HepG2 (cell line): ENCODE data around the gene TEKT5. TPM values are rescaled to one million over a fixed set of nuclear protein-coding genes. Genes with fewer than 3 reads are reported as not detected.

Experiments used
- ARHGAP35 ChIP-seq: sonication (generic); formaldehyde crosslinking; IDR thresholded peaks from 2 replicates; pipeline ENCODE4 v1.9.0; 2022; ENCODE audit warnings: mild to moderate bottlenecking, inconsistent platforms, moderate library complexity, missing genetic modification reagents, borderline replicate concordance
- DNMT1 ChIP-seq: sonication (generic); formaldehyde crosslinking; IDR thresholded peaks from 2 replicates; pipeline ENCODE4 v1.5.1; 2020; ENCODE audit warnings: mild to moderate bottlenecking, missing genetic modification reagents
- HNRNPL ChIP-seq: fragments of 200-400 bp; formaldehyde crosslinking; IDR thresholded peaks from 2 replicates; pipeline ENCODE4 v1.6.1; 2017; ENCODE audit warnings: mild to moderate bottlenecking, low read depth, low read length
- HOMEZ ChIP-seq: IDR thresholded peaks from 2 replicates; pipeline ENCODE4 v1.6.1; 2016; ENCODE audit warnings: low read depth
- JARID2 ChIP-seq: sonication (generic); formaldehyde crosslinking; IDR thresholded peaks from 2 replicates; pipeline ENCODE4 v1.8.1; 2023; ENCODE audit warnings: missing genetic modification reagents, inconsistent platforms; ENCODE audit not compliant: insufficient replicate concordance
- NFE2L1 ChIP-seq: sonication (generic); formaldehyde crosslinking; IDR thresholded peaks from 2 replicates; pipeline ENCODE4 v1.4.0; 2020; ENCODE audit warnings: missing genetic modification reagents, mild to moderate bottlenecking, borderline replicate concordance
- NKX3-1 ChIP-seq: sonication (generic); formaldehyde crosslinking; IDR thresholded peaks from 2 replicates; pipeline ENCODE4 v1.5.0; 2020; ENCODE audit warnings: missing genetic modification reagents
- PAXIP1 ChIP-seq: sonication (generic); formaldehyde crosslinking; conservative IDR thresholded peaks from 2 replicates; pipeline ENCODE4 v1.4.0; 2020; ENCODE audit warnings: mild to moderate bottlenecking, missing genetic modification reagents, moderate library complexity
- PCBP2 ChIP-seq: fragments of 200-400 bp; formaldehyde crosslinking; optimal IDR thresholded peaks from 2 replicates; pipeline ENCODE3; 2018; ENCODE audit warnings: low read length, low read depth; ENCODE audit not compliant: poor library complexity, severe bottlenecking
- SETDB1 ChIP-seq: sonication (generic); formaldehyde crosslinking; IDR thresholded peaks from 2 replicates; pipeline ENCODE4 v1.5.1; 2020; ENCODE audit warnings: missing genetic modification reagents, mild to moderate bottlenecking, borderline replicate concordance
- SIX4 ChIP-seq: sonication (generic); formaldehyde crosslinking; IDR thresholded peaks from 2 replicates; pipeline ENCODE4 v1.4.0; 2020; ENCODE audit warnings: missing genetic modification reagents
- SMAD9 ChIP-seq: sonication (generic); formaldehyde crosslinking; IDR thresholded peaks from 2 replicates; pipeline ENCODE4 v1.5.1; 2020; ENCODE audit warnings: mild to moderate bottlenecking, missing genetic modification reagents
- ZBTB3 ChIP-seq: sonication (generic); formaldehyde crosslinking; IDR thresholded peaks from 2 replicates; pipeline ENCODE4 v1.4.0; 2020; ENCODE audit warnings: low read depth, mild to moderate bottlenecking, moderate library complexity, missing genetic modification reagents, borderline replicate concordance
- ZNF136 ChIP-seq: sonication (generic); formaldehyde crosslinking; IDR thresholded peaks from 2 replicates; pipeline ENCODE4 v1.8.1; 2022; ENCODE audit warnings: low read depth, mild to moderate bottlenecking, moderate library complexity, missing genetic modification reagents
- ZNF20 ChIP-seq: sonication (generic); formaldehyde crosslinking; IDR thresholded peaks from 2 replicates; pipeline ENCODE4 v1.4.0; 2020; ENCODE audit warnings: mild to moderate bottlenecking, moderate library complexity, missing genetic modification reagents
- ZNF256 ChIP-seq: sonication (generic); formaldehyde crosslinking; conservative IDR thresholded peaks from 2 replicates; pipeline ENCODE4 v1.4.0; 2020; ENCODE audit warnings: missing genetic modification reagents
- ZNF343 ChIP-seq: sonication (generic); formaldehyde crosslinking; IDR thresholded peaks from 2 replicates; pipeline ENCODE4 v1.4.0; 2020; ENCODE audit warnings: mild to moderate bottlenecking, missing genetic modification reagents
- ZNF362 ChIP-seq: sonication (generic); formaldehyde crosslinking; IDR thresholded peaks from 2 replicates; pipeline ENCODE4 v1.4.0; 2020; ENCODE audit warnings: missing genetic modification reagents, mild to moderate bottlenecking, borderline replicate concordance
- ZNF383 ChIP-seq: sonication (generic); formaldehyde crosslinking; IDR thresholded peaks from 2 replicates; pipeline ENCODE4 v1.4.0; 2020; ENCODE audit warnings: missing genetic modification reagents, mild to moderate bottlenecking, borderline replicate concordance
- ZNF598 ChIP-seq: sonication (generic); formaldehyde crosslinking; IDR thresholded peaks from 2 replicates; pipeline ENCODE4 v1.5.1; 2020; ENCODE audit warnings: mild to moderate bottlenecking, missing genetic modification reagents, borderline replicate concordance
- ZNF644 ChIP-seq: IDR thresholded peaks from 2 replicates; pipeline ENCODE4 v1.6.1; 2016; ENCODE audit warnings: low read depth
- ZNF83 ChIP-seq: sonication (generic); formaldehyde crosslinking; IDR thresholded peaks from 2 replicates; pipeline ENCODE4 v1.4.0; 2020; ENCODE audit warnings: missing genetic modification reagents, mild to moderate bottlenecking, borderline replicate concordance
- polyA plus RNA-seq, 8 experiments: library from polyadenylated mRNA; depleted of rRNA in 3 of 8; stranded (reverse) in 7 of 8; unstranded in 1 of 8; fragments of >200 nt; fragmentation: Illumina TruSeq in 4 of 8; extraction: Trizol in 4 of 8; gene quantifications; 2 replicates each; pipeline versions ENCODE4 v1.2.1 to v1.2.3, GENCODE V29; 2011 to 2016; ENCODE audit warnings: low read depth in 4 of 8, missing spikeins in 1 of 8, mixed read lengths in 1 of 8; ENCODE audit not compliant: insufficient read depth in 1 of 8
- total RNA-seq, 5 experiments: library from RNA; depleted of rRNA; stranded (reverse); fragments of >200 nt; fragmentation: Illumina TruSeq; extraction: Trizol; gene quantifications; 2 replicates each; pipeline ENCODE4 v1.2.3, GENCODE V29; 2016; ENCODE audit warnings: low read depth in 1 of 5

The TEKT5 gene
- total and polyA plus RNA-seq, 2 of the 13 experiments (the other 11 are each of a cell fraction or from before 2014, with no cell fraction given), result 0.16 TPM; not detected in 1

GRCh38 chr16:10743610-10744369 lies 49.1 kb upstream of the TEKT5 start, which contains the start of gene NUBP1 (continued):
- peak; percentile 61; the same call in 1 of the 2 replicates for TF ChIP-seq ZNF256 (CRISPR knock-in tag)
- TF ChIP-seq ARHGAP35, result peak; percentile 96; the same call in 1 of the 2 replicates
- no peak for TF ChIP-seq PCBP2
- TF ChIP-seq SETDB1 (CRISPR knock-in tag), result peak; percentile 76; the same call in 1 of the 2 replicates
- peak; percentile 88; the same call in 1 of the 2 replicates for TF ChIP-seq DNMT1
- no peak for TF ChIP-seq ZNF20 (CRISPR knock-in tag)
- TF ChIP-seq ZNF343, result peak; percentile 93; the same call in 1 of the 2 replicates
- peak; percentile 82 for TF ChIP-seq PAXIP1 (CRISPR knock-in tag)
- TF ChIP-seq JARID2 (CRISPR knock-in tag), result peak; percentile 80
- TF ChIP-seq ZBTB3, result peak; percentile 92; the same call in 1 of the 2 replicates
- TF ChIP-seq SMAD9, result peak; percentile 98
- peak; percentile 78 for TF ChIP-seq SIX4 (CRISPR knock-in tag)
- TF ChIP-seq HOMEZ (CRISPR knock-in tag), result peak; percentile 15; the same call in 1 of the 2 replicates
- TF ChIP-seq ZNF136 (CRISPR knock-in tag), result peak; percentile 97; the same call in 1 of the 2 replicates
- peak; percentile 99; the same call in 1 of the 2 replicates for TF ChIP-seq ZNF83 (CRISPR knock-in tag)
- no peak for TF ChIP-seq ZNF383 (CRISPR knock-in tag)
- no peak; the same call in 1 of the 2 replicates for TF ChIP-seq ZNF644 (CRISPR knock-in tag)
- TF ChIP-seq ZNF598 (CRISPR knock-in tag), result peak; percentile 95
- TF ChIP-seq ZNF362, result peak; percentile 74; the same call in 1 of the 2 replicates
- TF ChIP-seq NKX3-1, result 0 out of 2 replicates have a peak, but pooled peaks have one; percentile 26
- TF ChIP-seq NFE2L1 (CRISPR knock-in tag), result peak; percentile 96
- peak; percentile 92; the same call in 1 of the 2 replicates for TF ChIP-seq HNRNPL
